Retina (tissue), 1 donor: ENCODE measurements around the gene FLT3.
"Not testable (repeated sequence)": the region's sequence is repeated elsewhere in the genome, so short reads cannot be mapped to it uniquely, and the experiment has no call there.

Experiments used
- DNase-seq: peaks from one replicate; pipeline ENCODE4 v3.0.0-alpha.2; 2016

FLT3 gene

DNA sequence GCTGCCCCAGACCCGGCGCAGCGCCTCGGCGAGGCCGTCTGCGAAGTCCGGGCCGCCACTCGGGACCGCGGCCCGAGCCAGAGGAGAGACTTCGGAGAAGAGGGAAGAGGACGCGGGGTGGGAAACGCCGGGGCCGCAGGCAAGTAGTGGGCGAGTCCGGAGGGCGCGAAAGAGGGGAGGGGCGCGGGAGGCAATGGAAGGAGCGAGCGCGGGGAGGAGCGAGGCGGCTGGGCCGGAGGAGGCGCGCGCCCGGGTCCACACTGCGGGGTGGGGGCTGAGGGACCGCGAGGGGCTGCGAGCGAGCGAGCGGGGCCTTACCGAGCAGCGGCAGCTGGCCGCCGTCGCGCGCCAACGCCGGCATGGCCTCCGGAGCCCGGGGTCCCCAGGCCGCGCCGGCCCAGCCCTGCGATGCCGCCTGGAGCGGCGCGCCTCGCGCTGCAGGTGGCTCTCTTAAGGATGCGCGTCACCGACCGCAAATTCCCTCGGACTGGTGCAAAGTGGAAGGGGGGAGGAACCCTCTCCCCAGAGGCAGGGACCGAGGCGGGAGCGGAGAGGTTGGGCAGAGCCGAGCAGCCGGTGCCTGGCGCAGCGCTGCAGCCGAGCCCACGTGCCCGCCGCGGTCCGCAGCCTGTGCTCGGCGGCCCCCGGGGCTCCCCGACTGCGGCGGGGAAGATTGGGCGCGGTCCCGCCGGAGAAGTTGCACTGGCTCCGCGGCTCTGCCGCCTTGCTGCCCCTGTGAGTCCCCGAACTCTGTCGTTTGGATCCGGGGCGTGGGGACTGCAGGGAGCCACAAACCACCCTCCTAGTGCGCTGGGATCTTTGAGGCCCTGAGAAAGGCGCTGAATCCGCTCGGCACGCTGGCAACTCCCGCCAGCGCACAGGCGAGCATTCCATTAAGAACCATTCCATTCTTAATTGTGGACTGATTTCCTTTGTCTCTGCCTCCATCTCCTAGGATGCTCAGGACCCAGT, at the start of gene FLT3:
TSS of gene FLT3 (minus strand) at position 427 of the 972 bp plus-strand sequence. CDS start at position 361, 66 bp downstream.
- DNase-seq = peak; percentile 90

- DNase-seq = no peak
Observed at GRCh38 chr13:28147495-28147894, 47.1 kb upstream of the FLT3 start.

DNA sequence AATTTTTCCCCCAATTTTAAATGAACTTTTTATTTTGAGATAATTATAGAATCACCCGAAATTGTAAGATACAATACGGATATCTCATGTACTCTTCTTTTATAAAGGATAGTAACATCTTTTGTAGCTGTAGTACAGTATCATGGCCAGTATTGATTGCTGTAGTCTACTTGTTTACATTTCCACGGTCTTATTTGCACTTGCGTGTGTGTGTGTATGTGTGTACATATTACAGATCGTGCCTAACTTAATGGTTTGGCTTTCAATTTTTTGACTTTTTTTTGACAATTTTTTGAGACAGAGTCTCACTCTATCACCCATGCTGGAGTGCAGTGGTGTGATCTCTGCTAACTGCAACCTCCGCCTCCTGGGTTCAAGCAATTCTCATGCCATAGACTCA, 44.7 kb upstream of the FLT3 start:
- DNase-seq = no peak

GRCh38 chr13:28141542-28141941, 41.2 kb upstream of the FLT3 start:
- not testable (repeated sequence) for DNase-seq

DNA sequence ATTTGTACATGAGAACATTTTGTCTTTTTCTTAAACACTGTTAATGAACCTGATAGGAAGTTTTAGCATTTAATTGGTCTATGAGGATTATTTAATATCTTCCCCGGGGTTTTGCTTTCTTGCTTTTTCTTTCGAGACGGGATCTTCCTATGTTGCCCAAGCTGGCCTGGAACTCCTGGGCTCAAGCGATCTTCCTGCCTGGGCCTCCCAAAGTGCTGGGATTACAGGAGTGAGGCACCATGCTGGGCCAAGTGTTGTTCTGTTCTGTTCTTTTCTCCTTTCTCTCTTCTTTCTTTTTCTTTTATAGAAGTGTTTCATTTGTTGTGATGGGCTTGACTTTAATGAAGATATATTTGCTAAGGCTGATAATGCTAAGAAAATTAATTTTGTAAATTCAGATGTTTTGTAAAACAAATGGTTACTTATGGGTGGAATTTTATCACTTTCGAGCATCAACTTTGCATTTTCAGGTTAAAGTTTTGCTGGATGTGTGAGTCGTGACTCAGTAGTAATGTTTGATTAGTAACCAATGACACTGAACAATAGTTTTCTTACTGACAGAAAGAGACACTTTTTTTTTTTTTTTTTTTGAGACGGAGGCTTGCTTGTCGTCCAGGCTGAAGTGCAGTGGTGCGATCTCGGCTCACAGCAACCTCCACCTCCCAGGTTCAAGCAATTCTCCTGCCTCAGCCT, 40.2 kb upstream of the FLT3 start:
- no peak for DNase-seq

- peak; percentile 90 for DNase-seq
Observed at GRCh38 chr13:28138756-28139470, 38.5 kb upstream of the FLT3 start.

DNA sequence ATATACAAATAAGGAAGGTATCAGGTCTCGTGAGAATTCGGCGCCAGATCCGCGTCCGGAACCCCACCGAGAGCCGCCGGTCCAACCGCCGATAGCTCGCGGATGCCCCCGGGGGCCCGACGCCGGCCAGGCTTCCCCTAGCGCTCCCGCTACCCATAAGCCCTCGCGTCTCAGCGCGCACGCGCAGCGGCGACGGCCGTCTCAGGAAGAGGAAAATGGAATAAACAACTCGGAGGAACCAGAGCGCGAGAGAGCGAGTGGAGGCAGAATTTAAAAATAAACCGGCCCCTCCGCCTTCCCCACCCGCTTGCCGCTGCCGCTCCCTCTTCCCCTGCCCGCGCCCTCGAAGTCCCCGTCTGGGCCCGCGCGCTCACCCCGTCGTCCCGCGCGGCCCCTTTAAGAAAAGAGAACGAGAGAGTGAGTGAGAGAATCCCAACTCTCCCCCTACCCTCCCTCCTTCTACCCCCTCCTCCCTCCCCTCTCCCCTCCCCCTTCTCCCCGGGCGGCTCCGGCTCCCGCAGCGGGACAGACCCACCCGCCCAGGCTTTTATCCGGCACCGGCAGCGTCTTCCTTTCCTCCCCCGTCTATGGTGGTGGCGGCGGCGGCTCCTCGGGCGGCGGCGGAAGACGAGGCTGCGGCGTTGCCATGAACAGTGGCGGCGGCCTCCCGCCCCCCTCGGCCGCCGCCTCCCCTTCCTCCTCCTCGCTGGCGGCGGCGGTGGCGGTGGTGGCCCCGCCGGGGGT, 37.8 kb upstream of the FLT3 start, which contains the start of gene PAN3:
TSS of gene PAN3 (plus strand) at position 534 of the 744 bp plus-strand sequence. CDS start at position 647, 113 bp downstream.
- peak; percentile 97 for DNase-seq

DNA sequence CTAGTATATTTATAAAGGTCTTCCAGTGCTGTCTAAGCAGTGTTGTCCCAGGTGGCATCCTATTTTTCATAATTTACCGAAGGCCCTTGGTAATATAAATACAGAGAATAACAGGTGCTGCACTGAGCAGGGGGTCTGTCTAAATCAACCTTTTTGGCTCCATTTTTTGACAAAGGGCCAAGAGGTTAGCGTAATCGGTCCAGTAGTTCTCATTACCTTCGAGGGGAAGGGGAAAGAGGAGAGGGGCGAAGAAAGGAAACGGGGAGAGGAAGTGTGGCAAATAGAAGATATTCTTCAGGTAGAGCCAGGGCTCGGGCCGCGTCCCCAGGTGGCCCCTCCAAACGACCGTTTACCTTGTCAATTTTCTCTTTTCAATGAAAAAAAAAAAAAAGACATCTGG, 37.2 kb upstream of the FLT3 start:
- no peak for DNase-seq

- DNase-seq = no peak
Observed at GRCh38 chr13:28136916-28137315, 36.5 kb upstream of the FLT3 start.

GRCh38 chr13:28131646-28132045, 31.3 kb upstream of the FLT3 start:
- no peak for DNase-seq

DNA sequence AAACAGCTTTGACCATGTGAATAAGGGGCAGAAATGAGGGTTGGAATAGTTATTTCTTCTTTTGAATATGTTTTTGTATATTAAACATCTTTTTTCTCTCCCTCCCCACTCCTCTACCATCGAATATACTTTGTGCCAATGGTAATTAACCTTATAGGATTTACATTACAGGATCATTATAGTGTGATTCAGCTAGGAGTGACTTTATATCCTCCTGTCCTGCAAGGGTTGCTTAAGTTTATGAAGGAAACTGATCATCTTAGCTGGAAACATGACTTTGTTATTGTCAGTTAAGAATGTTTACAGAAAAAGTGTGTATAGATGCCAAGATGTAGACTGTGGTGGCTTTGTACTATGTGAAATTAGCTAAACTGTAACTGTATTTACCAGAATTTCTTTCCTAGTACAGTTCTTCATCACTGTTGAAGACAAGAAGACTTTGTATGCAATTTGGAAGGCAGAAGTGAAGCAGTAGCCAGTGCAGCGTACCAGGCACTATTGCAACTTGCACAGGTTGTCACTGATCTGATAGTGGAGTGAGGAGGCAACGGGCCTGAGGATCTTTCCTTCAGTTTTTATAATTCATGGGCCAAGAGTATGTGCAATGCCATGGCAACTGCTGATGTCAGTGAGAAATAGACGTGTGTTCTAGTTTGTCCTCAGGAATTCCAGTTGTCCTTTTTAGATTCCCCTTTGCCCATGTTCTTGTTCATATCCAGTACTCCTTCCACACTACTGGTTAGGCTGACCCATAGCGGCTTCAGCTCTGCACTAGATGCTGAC, 29.7 kb upstream of the FLT3 start:
- DNase-seq = no peak

GRCh38 chr13:28128926-28129325, 28.6 kb upstream of the FLT3 start:
- no peak for DNase-seq

- DNase-seq = no peak
Observed at GRCh38 chr13:28128030-28128429, 27.7 kb upstream of the FLT3 start.

GRCh38 chr13:28121224-28121623, 20.8 kb upstream of the FLT3 start:
- no peak for DNase-seq

- DNase-seq = no peak
Observed at GRCh38 chr13:28120317-28120716, 19.9 kb upstream of the FLT3 start.

GRCh38 chr13:28117689-28118377, 17.5 kb upstream of the FLT3 start:
- no peak for DNase-seq

DNA sequence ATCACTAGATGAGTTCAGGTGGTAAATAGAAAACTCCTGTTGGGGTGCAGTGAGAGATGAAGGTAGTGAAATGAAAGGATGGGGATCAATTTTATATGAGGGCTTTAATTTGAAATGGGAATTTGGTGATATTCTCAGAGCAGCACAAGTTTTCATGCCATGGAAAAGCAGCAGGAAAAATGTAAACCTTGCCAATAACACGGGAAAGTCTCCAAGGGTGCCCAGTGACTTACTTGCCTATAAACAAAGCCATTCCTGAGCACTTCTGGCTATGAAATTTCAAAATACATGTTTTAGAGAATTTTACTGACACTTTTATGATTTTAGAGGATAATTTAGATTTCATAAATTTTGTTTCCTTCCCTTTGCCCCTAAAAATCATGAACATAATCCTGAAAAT, 16.4 kb upstream of the FLT3 start:
- no peak for DNase-seq

GRCh38 chr13:28110414-28110813, 10.0 kb upstream of the FLT3 start:
- no peak for DNase-seq

GRCh38 chr13:28106976-28107375, 6.6 kb upstream of the FLT3 start:
- no peak for DNase-seq

DNA sequence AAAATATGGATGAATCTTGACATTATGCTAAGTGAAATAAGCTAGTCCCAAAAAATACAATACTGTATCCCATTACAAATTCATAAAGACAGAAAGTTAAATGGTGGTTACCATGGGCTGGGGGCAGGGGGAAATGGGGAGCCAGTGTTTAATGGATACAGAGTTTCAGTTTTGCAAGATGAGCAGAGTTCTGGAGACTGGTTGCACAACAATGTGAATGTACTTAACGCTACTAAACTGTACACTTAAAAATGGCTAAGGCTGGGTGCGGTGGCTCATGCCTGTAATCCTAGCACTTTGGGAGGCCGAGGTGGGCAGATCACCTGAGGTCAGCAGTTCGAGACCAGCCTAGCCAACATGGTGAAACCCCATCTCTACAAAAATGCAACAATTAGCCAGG, 1.5 kb upstream of the FLT3 start:
- DNase-seq = not testable (repeated sequence)
